Esophagus squamous epithelium (tissue), 4 donors: ENCODE measurements around the gene DNAJC18.

Experiments
- POLR2A ChIP-seq, 4 donors: fragments of 450-650 bp; IDR thresholded peaks; one replicate each; pipeline ENCODE4 v1.6.1; 2017; ENCODE audit warnings: antibody characterized with exemption in 4 of 4, mild to moderate bottlenecking in 4 of 4, moderate library complexity in 3 of 4
- TF ChIP-seq, protein P1 (sequence below), 6 experiments: fragments of 450-650 bp in 4 of 6; fragments of 200-600 bp in 2 of 6; sonication (generic) in 2 of 6; IDR thresholded peaks; one replicate each; pipeline ENCODE4 v1.5.1; 2016 to 2019; ENCODE audit warnings: antibody characterized with exemption in 6 of 6, mild to moderate bottlenecking in 4 of 6, moderate library complexity in 4 of 6

DNA sequence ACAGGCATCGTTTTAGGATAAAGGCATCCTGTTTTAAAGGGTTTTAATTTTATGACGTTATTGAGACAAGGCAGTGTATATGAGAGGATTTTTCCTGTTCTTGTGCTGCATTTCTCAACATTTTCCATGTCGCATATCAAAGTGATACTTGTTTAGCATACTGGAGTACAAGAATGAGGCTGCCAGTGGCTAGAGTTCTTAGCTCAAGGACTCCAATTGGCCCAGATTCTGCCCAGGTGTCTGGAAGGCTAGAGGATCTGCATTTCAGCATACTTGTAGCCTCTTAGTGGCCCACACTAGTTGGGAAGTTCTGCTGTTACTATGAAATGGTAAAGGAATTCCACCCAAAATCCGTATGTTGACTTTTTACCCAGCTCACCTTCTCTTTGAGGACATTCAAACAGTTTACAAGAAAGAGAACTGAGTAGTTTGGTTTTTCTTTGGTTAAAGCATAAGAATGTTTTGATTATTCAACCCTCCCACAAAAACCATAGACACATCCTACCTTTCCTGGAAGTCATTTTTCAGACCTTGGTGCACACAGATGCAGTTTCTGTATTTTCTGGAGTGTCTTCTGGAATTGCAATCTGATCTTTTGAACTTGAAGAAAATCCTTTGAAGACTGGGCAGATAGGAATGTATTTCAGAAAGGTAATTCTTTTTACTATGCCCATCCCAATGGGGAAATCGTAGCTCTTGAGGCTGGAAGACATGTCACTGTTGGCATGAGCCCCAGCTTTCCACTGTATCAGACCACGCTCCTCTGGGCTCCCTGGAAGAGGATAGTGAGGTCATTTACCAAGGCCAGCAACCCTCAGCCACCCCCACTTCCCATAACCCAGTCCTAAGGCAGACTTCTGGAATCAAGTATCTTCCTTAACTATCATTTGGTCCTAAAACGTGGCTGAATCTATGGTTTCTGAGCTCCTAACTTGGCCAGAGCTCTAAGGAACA lies 67.6 kb downstream of the DNAJC18 start:
- TF ChIP-seq, protein P1, sequence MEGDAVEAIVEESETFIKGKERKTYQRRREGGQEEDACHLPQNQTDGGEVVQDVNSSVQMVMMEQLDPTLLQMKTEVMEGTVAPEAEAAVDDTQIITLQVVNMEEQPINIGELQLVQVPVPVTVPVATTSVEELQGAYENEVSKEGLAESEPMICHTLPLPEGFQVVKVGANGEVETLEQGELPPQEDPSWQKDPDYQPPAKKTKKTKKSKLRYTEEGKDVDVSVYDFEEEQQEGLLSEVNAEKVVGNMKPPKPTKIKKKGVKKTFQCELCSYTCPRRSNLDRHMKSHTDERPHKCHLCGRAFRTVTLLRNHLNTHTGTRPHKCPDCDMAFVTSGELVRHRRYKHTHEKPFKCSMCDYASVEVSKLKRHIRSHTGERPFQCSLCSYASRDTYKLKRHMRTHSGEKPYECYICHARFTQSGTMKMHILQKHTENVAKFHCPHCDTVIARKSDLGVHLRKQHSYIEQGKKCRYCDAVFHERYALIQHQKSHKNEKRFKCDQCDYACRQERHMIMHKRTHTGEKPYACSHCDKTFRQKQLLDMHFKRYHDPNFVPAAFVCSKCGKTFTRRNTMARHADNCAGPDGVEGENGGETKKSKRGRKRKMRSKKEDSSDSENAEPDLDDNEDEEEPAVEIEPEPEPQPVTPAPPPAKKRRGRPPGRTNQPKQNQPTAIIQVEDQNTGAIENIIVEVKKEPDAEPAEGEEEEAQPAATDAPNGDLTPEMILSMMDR (IDR thresholded peaks at IDR 0.05): no peak
- TF ChIP-seq POLR2A (IDR thresholded peaks at IDR 0.05): no peak
